Measurements from ENCODE around the gene NDUFV3.
"Not testable (repeated sequence)": the region's sequence is repeated elsewhere in the genome, so short reads cannot be mapped to it uniquely, and the experiment has no call there.

DNA sequence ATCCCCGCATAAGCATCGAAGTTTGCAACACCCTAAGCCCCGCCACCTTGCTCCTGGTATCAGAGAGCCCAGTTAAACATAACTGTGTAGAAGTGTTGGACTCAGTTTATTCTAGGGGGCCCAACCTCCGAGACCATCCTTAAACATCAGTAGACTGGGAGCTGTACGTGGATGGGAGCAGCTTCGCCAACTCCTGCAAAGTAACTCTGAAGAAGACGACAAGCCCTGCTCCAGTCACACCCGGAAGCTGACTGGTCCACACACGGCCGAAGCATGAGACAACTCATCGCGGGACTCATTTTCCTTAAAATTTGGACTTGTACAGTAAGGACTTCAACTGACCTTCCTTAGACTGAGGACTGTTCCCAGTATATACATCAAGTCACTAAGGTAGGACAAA, 40.9 kb downstream of the NDUFV3 start:
- TF ChIP-seq, protein P1, sequence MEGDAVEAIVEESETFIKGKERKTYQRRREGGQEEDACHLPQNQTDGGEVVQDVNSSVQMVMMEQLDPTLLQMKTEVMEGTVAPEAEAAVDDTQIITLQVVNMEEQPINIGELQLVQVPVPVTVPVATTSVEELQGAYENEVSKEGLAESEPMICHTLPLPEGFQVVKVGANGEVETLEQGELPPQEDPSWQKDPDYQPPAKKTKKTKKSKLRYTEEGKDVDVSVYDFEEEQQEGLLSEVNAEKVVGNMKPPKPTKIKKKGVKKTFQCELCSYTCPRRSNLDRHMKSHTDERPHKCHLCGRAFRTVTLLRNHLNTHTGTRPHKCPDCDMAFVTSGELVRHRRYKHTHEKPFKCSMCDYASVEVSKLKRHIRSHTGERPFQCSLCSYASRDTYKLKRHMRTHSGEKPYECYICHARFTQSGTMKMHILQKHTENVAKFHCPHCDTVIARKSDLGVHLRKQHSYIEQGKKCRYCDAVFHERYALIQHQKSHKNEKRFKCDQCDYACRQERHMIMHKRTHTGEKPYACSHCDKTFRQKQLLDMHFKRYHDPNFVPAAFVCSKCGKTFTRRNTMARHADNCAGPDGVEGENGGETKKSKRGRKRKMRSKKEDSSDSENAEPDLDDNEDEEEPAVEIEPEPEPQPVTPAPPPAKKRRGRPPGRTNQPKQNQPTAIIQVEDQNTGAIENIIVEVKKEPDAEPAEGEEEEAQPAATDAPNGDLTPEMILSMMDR (conservative IDR thresholded peaks at IDR 0.05; ENCODE audit: low read depth, low read length), result not testable (repeated sequence)
- TF ChIP-seq EZH2 (IDR thresholded peaks at IDR 0.05; ENCODE audit: borderline replicate concordance, low read depth, low read length, poor library complexity, severe bottlenecking), result not testable (repeated sequence)
